ENCODE results near the gene SAMD14.

The SAMD14 gene

GRCh38 chr17:50111673-50112655 lies 18.0 kb downstream of the SAMD14 start:
- peak in 1 of 2 donors; percentile 34 for DNase-seq

GRCh38 chr17:50110591-50111349 lies 19.2 kb downstream of the SAMD14 start:
- no peak for DNase-seq

GRCh38 chr17:50109785-50110184 lies 20.2 kb downstream of the SAMD14 start:
- no peak for DNase-seq

- no peak for DNase-seq
These were observed 20.8 kb downstream of the SAMD14 start for GRCh38 chr17:50109207-50109606.

DNA sequence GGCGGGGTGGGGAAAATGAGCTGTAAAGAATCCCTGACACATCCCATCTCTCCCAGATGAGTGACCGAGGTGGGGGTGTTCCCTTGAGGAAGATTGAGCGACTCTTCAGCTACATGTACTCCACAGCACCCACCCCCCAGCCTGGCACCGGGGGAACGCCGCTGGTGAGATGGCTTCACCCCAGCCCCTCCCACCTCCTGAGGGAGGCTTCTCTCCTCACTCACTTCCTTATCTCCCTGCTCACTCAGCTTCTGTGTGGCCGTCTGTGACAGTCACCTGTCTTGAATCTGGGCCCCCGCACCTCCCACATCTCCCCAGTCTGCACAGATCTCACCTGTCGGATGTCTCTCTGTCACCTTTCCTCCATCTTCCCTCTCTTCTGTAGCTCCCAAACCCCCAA lies 21.4 kb downstream of the SAMD14 start:
- DNase-seq, result no peak

DNA sequence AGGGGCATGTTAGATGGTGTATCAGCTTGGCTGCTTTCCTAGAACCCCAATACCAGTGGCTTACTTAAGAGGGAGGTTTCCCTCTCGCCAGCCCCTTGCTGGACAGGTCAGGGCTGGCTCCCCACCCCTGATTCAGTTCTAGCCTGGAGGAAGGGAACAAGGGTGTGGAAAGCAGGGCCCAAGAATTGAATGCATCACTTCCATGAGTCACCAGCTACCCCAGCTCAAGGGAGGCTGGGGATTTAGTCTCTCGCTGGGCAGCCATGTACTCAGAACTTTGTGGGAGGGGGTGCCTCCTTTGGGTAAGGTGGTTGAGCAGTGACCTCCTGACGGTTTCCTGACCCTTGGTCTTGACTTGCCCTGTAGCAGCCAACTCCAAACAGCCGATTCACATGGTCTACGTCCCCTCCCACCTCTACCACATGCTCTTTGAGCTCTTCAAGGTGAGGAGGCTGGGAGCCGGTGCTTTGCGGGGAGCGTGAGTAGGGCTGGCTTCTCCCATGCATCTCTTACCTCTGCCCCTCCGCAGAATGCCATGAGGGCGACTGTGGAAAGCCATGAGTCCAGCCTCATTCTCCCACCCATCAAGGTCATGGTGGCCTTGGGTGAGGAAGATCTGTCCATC lies 22.1 kb downstream of the SAMD14 start:
- DNase-seq, result no peak

DNA sequence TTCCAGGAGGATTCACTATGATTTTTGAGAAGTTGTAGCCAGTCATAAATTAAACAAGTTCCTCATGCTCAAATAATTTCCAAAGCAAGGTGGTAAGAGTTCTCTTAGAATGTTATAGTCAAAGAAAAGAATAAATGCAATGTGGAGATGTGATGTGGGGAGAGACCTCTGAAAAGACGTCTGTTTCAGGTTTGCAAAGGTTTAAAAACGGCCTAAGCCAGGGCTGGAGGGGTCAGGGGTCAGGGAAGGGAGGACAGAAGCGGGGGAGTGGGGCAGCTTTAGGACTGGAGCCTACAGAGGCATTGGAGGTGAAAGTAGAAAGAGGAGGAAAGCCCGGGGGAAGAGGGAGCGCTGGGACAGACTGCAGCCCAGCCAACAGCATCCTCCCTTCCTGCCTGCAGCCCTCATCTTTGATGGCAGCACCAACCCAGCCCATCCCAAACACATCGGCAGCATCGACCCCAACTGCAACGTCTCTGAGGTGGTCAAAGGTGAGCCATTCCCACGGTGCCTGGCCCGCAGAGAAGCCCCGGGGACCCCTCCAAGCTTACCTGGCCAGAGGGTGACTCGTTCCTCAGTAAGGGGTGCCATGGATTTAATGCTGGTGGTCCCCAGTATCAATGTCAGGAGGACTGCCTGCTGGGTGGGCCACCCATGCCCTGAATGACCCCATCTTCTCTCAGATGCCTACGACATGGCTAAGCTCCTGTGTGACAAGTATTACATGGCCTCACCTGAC lies 23.4 kb downstream of the SAMD14 start:
- no peak for DNase-seq

GRCh38 chr17:50105811-50106210 lies 24.1 kb downstream of the SAMD14 start:
- DNase-seq, result no peak

DNA sequence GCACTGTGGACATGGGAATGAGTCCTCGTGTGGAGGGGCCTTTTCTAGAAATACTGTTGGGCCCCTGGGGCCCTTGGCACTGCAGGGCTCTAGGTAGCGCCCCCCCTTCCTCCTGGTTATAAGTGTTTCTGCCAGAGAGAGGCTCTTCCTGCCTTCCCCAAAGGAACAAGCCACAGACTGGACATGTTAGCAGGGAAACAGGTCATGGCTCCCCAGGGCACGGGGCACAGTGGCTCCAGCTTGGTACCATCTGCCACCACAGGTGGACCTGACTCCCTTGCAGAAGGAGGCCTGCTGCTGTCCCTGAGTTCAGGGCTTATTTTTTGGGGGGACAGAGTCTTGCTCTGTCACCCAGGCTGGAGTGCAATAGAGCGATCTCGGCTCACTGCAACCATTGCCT lies 26.0 kb downstream of the SAMD14 start:
- DNase-seq, result no peak

GRCh38 chr17:50103252-50103651 lies 26.7 kb downstream of the SAMD14 start:
- DNase-seq, result no peak

- DNase-seq, result no peak
These were observed 27.6 kb downstream of the SAMD14 start for GRCh38 chr17:50102164-50102991.

- no peak for DNase-seq
These were observed 28.4 kb downstream of the SAMD14 start for GRCh38 chr17:50101346-50102163.

DNA sequence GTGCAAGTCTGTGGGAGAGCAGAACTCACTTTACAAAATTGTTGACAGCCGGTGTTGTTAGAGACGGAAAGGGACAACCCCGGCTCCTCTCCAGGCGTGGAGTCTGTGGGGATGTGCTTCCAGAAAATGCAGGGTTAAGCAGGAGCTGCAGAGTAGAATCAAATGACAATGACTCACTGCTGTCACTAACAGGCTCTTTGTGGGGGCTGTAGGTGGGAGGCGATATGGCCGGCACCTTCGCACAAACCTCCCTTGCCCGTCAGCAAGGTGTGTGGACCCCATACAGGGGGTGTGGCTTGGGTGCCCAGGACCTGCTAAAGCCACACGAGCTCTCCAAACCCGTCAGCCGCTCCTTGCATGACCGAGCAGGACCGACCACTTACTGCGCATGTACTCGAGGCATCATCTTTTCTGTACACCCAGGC lies 29.0 kb downstream of the SAMD14 start:
- DNase-seq, result peak in 1 of 2 donors; percentile 12

GRCh38 chr17:50100480-50100883 lies 29.5 kb downstream of the SAMD14 start:
- DNase-seq, result no peak

GRCh38 chr17:50099003-50099402 lies 31.0 kb downstream of the SAMD14 start:
- DNase-seq, result no peak

DNA sequence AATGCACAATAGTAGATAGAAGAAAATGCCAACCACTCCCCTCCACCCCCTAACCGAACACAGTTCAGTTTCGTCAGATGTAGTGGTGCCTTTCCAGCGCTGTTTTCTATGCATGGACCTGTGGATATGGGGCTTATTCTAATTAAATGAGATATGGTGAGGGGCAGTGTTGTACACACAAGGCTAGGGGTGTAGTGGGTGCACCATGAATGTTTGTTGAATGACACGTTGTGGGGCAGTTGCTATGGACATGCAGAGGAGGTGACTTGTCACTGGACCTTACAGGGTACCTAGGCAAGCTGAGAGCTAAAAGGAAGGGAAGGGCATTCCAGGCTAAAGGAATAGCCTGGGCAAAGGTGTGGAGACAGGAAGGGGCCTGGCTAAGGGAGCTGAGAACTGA lies 31.4 kb downstream of the SAMD14 start:
- no peak for DNase-seq

DNA sequence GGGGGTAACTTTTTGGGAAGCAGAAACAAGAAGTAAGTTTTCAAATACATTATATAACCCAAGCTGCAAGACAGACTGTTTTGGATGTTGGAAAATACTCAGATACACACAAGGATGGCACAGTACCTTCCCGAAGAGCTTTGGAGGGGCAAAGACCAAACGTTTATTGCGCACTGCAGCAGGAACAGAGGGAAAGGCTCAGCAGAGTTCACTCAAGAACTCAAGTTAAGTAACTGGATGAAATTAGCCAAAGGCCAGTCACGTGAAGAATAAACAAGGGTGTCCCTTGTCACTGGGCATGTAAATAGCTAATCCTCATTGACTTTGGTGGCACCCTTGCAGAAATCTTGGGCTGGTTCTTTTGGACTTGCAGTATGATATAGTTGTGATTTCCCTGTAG lies 32.0 kb downstream of the SAMD14 start:
- DNase-seq, result no peak

- DNase-seq, result no peak
These were observed 32.5 kb downstream of the SAMD14 start for GRCh38 chr17:50097455-50097854.

GRCh38 chr17:50096758-50097157 lies 33.2 kb downstream of the SAMD14 start:
- DNase-seq, result no peak

DNA sequence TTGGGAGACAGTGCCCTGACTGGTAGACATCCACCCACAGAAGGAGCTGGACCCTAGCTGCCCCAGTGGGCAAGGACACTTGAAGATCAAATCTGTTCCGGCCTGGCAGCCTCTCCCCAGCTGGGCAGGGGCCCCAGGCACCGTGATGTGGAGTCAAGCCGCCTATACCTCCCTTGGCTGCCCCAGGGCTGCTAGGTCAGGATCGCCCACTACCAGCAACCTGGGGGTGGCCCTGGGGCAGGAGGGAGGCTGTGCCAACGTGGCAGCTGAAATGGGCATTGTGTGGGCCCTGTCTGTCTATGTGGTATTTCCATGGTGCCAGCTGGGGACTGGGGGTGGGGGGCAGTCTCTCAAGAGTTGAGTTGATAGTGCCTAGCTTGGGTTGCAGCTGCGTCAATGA lies 33.9 kb downstream of the SAMD14 start:
- no peak for DNase-seq

- no peak for DNase-seq
These were observed 34.3 kb downstream of the SAMD14 start for GRCh38 chr17:50095626-50096037.

Measured in inflammatory macrophage (primary cell).